Measurements from ENCODE around the gene INTS11.

The INTS11 gene

DNA sequence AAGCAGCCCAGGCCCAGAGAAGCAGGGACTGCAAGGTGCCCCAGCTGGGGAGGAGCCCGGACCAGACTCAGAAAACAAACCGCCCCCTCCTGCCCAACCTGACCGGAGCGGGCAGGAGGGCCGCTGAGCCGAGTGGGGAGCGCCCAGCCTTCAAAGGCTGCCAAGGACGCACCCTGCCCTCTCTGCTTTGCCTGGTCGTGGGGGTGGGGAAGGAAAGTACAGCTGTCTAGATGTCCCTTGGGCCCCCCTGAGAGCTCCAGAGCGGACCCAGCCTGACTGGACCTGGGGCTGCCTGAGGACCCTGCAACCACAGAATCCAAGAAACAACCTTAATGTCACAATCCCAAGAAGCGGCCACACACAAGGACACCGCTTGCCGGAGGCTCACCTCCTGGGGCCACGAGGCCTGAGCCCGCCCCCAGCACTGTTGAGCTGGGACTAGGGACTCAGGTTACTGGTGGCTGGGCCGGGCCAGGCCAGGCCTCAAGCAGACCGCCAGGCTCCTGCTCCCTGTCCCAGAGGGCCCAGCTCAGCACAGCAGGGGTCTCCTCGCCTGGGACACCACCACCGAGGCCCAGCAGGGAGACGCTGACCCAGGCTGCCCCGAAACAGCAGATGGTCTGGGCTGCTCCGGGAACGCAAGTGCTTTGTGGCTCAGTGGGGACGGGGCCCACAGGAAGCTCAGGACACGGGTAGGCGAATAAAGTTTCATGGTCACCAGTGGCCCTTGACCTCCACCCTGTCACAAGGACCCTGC lies 23.4 kb upstream of the INTS11 start:
- TF ChIP-seq, protein P1, sequence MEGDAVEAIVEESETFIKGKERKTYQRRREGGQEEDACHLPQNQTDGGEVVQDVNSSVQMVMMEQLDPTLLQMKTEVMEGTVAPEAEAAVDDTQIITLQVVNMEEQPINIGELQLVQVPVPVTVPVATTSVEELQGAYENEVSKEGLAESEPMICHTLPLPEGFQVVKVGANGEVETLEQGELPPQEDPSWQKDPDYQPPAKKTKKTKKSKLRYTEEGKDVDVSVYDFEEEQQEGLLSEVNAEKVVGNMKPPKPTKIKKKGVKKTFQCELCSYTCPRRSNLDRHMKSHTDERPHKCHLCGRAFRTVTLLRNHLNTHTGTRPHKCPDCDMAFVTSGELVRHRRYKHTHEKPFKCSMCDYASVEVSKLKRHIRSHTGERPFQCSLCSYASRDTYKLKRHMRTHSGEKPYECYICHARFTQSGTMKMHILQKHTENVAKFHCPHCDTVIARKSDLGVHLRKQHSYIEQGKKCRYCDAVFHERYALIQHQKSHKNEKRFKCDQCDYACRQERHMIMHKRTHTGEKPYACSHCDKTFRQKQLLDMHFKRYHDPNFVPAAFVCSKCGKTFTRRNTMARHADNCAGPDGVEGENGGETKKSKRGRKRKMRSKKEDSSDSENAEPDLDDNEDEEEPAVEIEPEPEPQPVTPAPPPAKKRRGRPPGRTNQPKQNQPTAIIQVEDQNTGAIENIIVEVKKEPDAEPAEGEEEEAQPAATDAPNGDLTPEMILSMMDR (IDR thresholded peaks at IDR 0.05): no peak

DNA sequence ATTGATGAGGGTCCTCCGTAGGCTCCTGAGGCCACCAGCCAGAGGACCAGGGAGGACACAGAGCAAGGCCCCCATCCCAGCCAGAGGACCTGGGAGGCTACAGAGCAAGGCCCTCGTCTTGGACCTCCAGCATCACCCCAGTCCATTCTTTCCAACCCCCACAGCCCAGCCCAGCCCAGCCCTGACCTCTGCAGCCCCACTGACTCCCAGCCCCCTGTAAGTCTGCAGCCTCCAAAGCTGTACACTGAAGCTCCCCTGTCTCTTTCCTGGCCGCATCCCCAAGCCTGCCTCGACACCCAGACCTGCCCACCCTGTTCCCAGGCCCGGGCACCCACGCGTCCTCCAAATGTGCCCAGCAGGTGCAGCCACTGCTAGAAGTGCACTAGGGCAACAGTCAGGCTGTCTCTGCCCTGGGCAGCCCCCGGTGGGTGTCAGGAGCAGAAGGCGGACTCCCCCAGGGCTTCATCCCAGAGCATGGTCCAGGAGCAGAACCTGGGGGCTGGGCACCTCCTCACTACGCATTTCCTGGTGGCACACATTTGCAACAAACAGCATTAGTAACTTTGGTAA lies 22.7 kb upstream of the INTS11 start:
- TF ChIP-seq, protein P1 (IDR thresholded peaks at IDR 0.05): no peak

DNA sequence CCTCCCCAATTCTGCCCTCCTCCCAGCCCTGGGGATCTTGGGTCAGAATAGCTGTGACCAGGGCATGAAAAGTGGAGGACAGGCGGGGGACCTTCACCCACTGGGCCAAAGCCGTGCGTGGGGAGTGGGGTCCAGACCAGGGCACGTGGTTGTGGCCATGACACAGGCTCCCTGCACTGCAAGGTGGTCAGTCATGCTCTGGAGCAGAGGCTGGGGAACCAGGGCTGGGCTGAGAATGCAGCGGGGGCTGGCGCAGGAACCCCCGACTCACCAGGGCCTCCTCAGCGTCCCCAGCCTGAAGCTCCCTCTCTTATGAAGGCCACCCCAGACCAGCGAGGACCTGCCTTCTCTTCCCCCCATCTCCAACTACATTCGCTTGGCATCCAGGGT lies 22.0 kb upstream of the INTS11 start:
- TF ChIP-seq, protein P1 (IDR thresholded peaks at IDR 0.05): no peak

DNA sequence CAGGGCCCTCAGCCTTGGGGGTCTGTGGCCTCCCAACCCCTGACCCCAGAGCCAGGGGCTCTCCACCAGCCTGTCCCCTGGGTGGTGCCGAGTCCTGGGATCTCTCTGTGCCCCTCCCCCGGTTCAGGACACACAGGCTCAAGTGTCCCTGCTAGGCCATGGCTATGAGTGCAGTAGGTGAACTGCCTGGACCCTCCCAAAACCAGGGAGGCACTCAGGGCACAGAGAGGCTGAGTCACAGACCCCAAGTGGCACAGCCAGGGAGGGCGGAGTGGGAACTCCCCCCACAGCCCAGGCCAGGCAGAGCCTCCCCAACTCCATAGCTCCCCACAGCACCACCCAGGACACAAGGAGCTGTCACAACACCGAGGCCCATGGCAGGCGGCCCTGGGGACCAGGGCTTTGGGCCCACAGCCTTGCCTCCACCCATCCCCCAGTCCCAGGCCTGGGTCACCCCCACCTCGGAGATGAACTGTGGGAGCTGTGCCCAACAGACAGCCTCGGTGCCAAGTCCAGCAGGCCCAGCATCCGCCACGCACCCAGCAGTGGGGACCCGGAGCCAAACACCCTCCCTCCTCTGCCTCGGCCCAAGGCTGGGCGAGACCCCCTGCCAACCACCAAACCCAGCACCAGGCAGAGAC lies 21.5 kb upstream of the INTS11 start:
- TF ChIP-seq, protein P1 (IDR thresholded peaks at IDR 0.05): no peak

DNA sequence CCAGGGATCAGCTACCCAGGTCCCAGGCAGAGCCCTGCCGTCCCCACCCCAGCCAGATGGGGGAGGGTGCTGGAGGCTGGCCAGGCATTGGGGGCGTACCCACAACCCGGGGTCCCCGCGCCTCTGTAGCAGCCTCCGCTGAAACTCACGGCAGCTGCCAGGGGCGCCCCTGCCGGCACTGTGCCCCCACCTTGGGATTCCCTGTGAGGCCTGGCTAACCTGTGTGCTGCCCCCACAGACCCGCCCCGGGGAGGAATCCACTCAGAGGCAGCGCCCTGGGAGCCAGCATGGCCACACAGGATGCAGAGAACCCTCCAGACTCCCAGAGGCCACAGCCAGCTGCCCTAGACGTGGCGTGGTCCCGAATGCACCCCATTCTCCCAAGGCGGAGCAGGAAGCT lies 20.9 kb upstream of the INTS11 start:
- TF ChIP-seq, protein P1 (IDR thresholded peaks at IDR 0.05): no peak

DNA sequence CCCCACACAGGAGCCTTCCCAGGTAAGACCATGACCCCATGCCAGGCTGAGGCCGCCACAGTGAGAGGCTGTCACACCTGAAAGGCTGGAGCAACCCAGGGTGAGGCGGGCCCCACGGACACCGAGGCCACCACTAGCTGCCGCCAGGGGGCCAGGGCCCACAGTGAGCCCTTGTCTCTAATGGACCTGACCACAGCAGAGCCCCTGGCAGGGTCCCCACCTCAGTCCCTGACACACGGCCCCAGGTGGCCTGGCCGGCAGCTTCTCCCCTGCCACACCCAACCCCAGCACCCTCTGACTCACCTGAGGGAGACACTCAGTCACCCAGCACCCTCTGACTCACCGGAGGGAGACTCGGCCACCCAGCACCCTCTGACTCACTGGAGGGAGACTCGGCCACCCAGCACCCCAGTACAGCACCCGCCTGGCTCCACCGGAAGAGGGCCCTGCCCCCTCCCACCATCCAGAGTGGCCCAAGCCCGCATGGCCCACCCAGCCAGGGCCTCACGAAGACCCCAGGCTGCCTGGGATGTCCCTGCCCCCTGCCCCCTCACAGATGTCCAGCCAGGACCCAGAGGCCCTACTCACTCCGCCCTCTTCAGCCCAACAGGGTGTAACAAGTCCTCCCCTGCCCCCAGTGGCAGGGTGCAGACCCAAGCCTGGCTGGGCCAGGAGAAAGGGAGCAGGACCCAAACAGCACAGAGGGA lies 20.3 kb upstream of the INTS11 start:
- TF ChIP-seq, protein P1 (IDR thresholded peaks at IDR 0.05): peak; percentile 75

DNA sequence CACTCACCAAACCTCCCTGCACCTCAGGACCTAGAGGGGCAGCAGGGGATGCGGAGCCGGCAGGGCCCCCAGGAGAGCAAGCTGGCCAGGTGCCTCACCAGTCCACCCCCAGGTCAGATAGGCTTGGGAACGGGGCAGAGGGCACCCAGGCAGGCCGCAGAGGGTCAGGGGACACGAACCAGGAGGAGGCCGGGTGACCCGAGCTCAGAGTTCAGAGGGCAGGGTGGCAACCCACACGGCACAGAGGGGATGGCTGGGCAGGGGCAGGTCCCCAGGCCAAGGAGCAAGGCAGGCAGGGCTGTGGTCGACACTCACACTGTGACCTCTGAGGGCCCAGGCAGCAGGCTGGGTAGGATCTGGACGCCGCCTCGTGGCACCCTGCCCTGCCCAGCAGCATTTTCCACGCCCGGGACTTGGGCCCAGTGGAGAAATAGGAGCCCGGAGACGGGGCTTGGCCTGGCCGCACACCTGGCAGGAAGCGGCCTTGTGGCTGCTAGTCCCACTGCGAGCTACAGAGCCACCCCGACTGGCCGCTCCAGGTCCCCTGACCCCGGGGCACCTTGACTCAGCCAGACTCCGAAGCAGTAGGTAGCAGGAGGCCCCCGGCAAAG lies 19.5 kb upstream of the INTS11 start:
- TF ChIP-seq, protein P1 (IDR thresholded peaks at IDR 0.05): no peak
